Heart left ventricle (tissue), 13 donors: ENCODE measurements around the gene RAD51B.

Source experiments
- POLR2A ChIP-seq, 2 donors: fragments of 450-650 bp; IDR thresholded peaks; one replicate each; pipeline ENCODE4 v1.6.1; 2017; ENCODE audit warnings: antibody characterized with exemption in 2 of 2, mild to moderate bottlenecking in 2 of 2, moderate library complexity in 2 of 2
- TF ChIP-seq, protein P1 (sequence below), 12 donors: fragments of 200-600 bp; sonication (generic) in 4 of 12; IDR thresholded peaks; one replicate each; pipeline versions ENCODE4 v1.5.0 to v1.8.0; 2018 to 2022; ENCODE audit warnings: antibody characterized with exemption in 12 of 12, mild to moderate bottlenecking in 5 of 12
- donor health status: ischemic (EF 13 %, LVEDD 7.1; RV severe dilation, severe dysfunction).
- donor health status: DM: no; HTN: yes; CAD: no.
- donor health status: DM: no; HTN: no; CAD: no.
- donor health status: ischemic (EF 25% LVEDD 6.9; RV normal size, moderate dysfunction).
- donor health status: ischemic (EF 25% LVEDD 5.7; RV mildly dilated, moderate dysfunction).
- donor health status: ischemic (EF 35%, LVEDD 5.7; RV mildly dilated, moderate dysfunction).
- donor health status: nonischemic (EF 11% LVEDD 7.7; RV severe dilation, severe dysfunction).
- donor health status: DM: yes; HTN: yes; CAD: no.
- donor health status: PGD.
- donor health status: ischemic (EF 29% LVEDD 5.4; RV normal size, mild dysfunction).
- donor health status: nonischemic (EF 23%, LVEDD 6.1; RV moderate dilation, normal function).

DNA sequence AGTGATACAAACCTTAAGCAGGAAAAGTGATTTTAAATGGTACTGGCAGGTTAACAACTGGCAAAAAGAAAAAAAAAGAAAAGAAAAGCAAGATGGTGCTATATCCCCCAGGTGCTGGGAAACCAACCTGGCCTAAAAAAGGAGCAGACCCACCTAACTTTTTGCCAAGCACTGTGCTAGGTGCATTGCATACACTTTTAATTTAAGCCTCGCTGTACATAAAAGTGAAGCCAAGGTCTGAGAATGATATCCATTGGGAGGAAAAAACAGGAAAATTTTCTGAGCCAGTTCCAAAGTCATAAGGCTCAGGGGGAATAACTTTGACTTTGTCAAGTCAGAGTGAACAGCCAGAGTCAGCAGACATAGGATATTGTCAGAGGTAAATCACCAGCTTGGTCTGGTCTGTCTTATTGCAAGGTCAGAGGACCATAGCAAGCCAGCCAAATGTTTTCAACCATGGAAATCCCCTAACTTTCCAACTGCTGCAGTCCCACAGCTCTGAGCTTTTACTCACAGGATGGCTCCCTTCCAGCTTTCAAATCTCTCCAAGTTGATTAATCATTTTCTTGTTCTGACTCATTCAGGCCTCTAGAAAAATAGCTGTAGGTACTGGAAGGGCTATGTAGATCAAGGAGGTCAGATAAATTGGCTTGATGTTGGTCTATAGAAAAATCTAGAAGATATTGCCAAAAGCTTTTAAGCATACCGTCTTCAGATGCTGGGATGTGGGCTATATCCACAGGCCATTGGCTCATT lies 412.9 kb downstream of the RAD51B start:
- TF ChIP-seq POLR2A (IDR thresholded peaks at IDR 0.05), result no peak
- TF ChIP-seq, protein P1, sequence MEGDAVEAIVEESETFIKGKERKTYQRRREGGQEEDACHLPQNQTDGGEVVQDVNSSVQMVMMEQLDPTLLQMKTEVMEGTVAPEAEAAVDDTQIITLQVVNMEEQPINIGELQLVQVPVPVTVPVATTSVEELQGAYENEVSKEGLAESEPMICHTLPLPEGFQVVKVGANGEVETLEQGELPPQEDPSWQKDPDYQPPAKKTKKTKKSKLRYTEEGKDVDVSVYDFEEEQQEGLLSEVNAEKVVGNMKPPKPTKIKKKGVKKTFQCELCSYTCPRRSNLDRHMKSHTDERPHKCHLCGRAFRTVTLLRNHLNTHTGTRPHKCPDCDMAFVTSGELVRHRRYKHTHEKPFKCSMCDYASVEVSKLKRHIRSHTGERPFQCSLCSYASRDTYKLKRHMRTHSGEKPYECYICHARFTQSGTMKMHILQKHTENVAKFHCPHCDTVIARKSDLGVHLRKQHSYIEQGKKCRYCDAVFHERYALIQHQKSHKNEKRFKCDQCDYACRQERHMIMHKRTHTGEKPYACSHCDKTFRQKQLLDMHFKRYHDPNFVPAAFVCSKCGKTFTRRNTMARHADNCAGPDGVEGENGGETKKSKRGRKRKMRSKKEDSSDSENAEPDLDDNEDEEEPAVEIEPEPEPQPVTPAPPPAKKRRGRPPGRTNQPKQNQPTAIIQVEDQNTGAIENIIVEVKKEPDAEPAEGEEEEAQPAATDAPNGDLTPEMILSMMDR (IDR thresholded peaks at IDR 0.05), result no peak
